IPS-20b (cell line): ENCODE data around the gene PI4K2A.
"Not testable (repeated sequence)": the region's sequence is repeated elsewhere in the genome, so short reads cannot be mapped to it uniquely, and the experiment has no call there.

ENCODE experiments used
- H3K27ac ChIP-seq: one replicate; pipeline ENCODE4 v1.5.1; 2013; ENCODE audit warnings: low read length
- H3K27me3 ChIP-seq: 2 replicates; pipeline ENCODE4 v1.6.1; 2013; ENCODE audit warnings: mild to moderate bottlenecking, low read length, inconsistent platforms; ENCODE audit not compliant: insufficient read depth
- H3K36me3 ChIP-seq: 2 replicates; pipeline ENCODE4 v1.6.1; 2013; ENCODE audit warnings: low read depth, mild to moderate bottlenecking, inconsistent platforms, low read length, moderate library complexity; ENCODE audit not compliant: insufficient read depth
- H3K4me1 ChIP-seq: 2 replicates; pipeline ENCODE4 v1.6.1; 2013; ENCODE audit warnings: mild to moderate bottlenecking, control low read depth, inconsistent platforms, low read length, moderate library complexity; ENCODE audit not compliant: insufficient read depth
- H3K4me3 ChIP-seq: 2 replicates; pipeline ENCODE4 v1.5.1; 2013; ENCODE audit warnings: mild to moderate bottlenecking, low read length, inconsistent platforms
- H3K9ac ChIP-seq: 2 replicates; pipeline ENCODE4 v1.6.1; 2013; ENCODE audit warnings: low read depth, mild to moderate bottlenecking, inconsistent platforms, low read length, moderate library complexity
- H3K9me3 ChIP-seq: 2 replicates; pipeline ENCODE4 v1.6.1; 2013; ENCODE audit warnings: mild to moderate bottlenecking, low read depth, low read length, inconsistent platforms; ENCODE audit not compliant: insufficient read depth

The PI4K2A gene

GRCh38 chr10:97698072-97698655, 57.7 kb downstream of the PI4K2A start:
- not testable (repeated sequence) for H3K27me3 ChIP-seq, H3K36me3 ChIP-seq, H3K4me1 ChIP-seq, H3K4me3 ChIP-seq, H3K27ac ChIP-seq, H3K9me3 ChIP-seq, H3K9ac ChIP-seq

GRCh38 chr10:97701438-97702069, 61.1 kb downstream of the PI4K2A start:
- Histone ChIP-seq H3K27me3 (no peaks in the 10 kb centered on the region), H3K27ac (no peak overlapping the region), H3K4me3 (no peak overlapping the region), H3K9me3 (no peaks in the 10 kb centered on the region), H3K36me3 (no peaks in the 10 kb centered on the region), H3K9ac (no peak overlapping the region), H3K4me1 (no peaks in the 10 kb centered on the region)

GRCh38 chr10:97703398-97704067, 63.1 kb downstream of the PI4K2A start:
- Histone ChIP-seq H3K27ac (no peak overlapping the region), H3K9ac (no peak overlapping the region), H3K36me3 (no peaks in the 10 kb centered on the region), H3K4me3 (no peak overlapping the region), H3K4me1 (no peaks in the 10 kb centered on the region), H3K27me3 (no peaks in the 10 kb centered on the region), H3K9me3 (no peaks in the 10 kb centered on the region)

GRCh38 chr10:97704341-97704740, 63.9 kb downstream of the PI4K2A start:
- no peaks in the 10 kb centered on the region for H3K27me3 ChIP-seq
- no peaks in the 10 kb centered on the region for H3K36me3 ChIP-seq
- no peak overlapping the region for H3K9ac ChIP-seq
- H3K4me3 ChIP-seq = no peak overlapping the region
- H3K4me1 ChIP-seq = peaks cover 4% of the 10 kb centered on the region; the same call in 1 of the 2 replicates
- H3K9me3 ChIP-seq = no peaks in the 10 kb centered on the region
- no peak overlapping the region for H3K27ac ChIP-seq

- H3K27me3 ChIP-seq = no peaks in the 10 kb centered on the region
- no peak overlapping the region for H3K9ac ChIP-seq
- no peak overlapping the region for H3K4me3 ChIP-seq
- no peaks in the 10 kb centered on the region for H3K36me3 ChIP-seq
- H3K27ac ChIP-seq = no peak overlapping the region
- H3K4me1 ChIP-seq = peaks cover 4% of the 10 kb centered on the region; the same call in 1 of the 2 replicates
- H3K9me3 ChIP-seq = no peaks in the 10 kb centered on the region
Measured at GRCh38 chr10:97705006-97705670, 64.7 kb downstream of the PI4K2A start.

GRCh38 chr10:97707134-97707861, 66.8 kb downstream of the PI4K2A start:
- Histone ChIP-seq H3K27me3 (no peaks in the 10 kb centered on the region), H3K9ac (no peak overlapping the region), H3K36me3 (no peaks in the 10 kb centered on the region), H3K4me1 (peaks cover 4% of the 10 kb centered on the region; the same call in 1 of the 2 replicates), H3K4me3 (no peak overlapping the region), H3K9me3 (no peaks in the 10 kb centered on the region), H3K27ac (no peak overlapping the region)

GRCh38 chr10:97708167-97708566, 67.7 kb downstream of the PI4K2A start:
- Histone ChIP-seq H3K27me3 (no peaks in the 10 kb centered on the region), H3K4me1 (peaks cover 4% of the 10 kb centered on the region; the same call in 1 of the 2 replicates), H3K27ac (no peak overlapping the region), H3K4me3 (no peak overlapping the region), H3K36me3 (no peaks in the 10 kb centered on the region), H3K9ac (no peak overlapping the region), H3K9me3 (no peaks in the 10 kb centered on the region)

- H3K36me3 ChIP-seq = no peaks in the 10 kb centered on the region
- H3K4me1 ChIP-seq = peaks cover 4% of the 10 kb centered on the region; the same call in 1 of the 2 replicates
- no peak overlapping the region; the same call in 1 of the 2 replicates for H3K4me3 ChIP-seq
- no peak overlapping the region for H3K27ac ChIP-seq
- no peaks in the 10 kb centered on the region for H3K27me3 ChIP-seq
- no peaks in the 10 kb centered on the region for H3K9me3 ChIP-seq
- H3K9ac ChIP-seq = no peak overlapping the region
Measured at GRCh38 chr10:97708976-97709946, 68.8 kb downstream of the PI4K2A start.

- no peaks in the 10 kb centered on the region for H3K9me3 ChIP-seq
- no peaks in the 10 kb centered on the region for H3K27me3 ChIP-seq
- peaks cover 16% of the 10 kb centered on the region for H3K4me1 ChIP-seq
- no peak overlapping the region for H3K27ac ChIP-seq
- H3K36me3 ChIP-seq = peaks cover 6% of the 10 kb centered on the region; the same call in 1 of the 2 replicates
- H3K9ac ChIP-seq = no peak overlapping the region
- H3K4me3 ChIP-seq = no peak overlapping the region
Measured at GRCh38 chr10:97711640-97712572, 71.4 kb downstream of the PI4K2A start.

GRCh38 chr10:97713339-97713825, 72.9 kb downstream of the PI4K2A start, which contains the start of gene MARVELD1:
Gene MARVELD1, plus strand, starts transcription at chr10:97713730. Its CDS starts 147 bp downstream, at chr10:97713877.
- H3K9me3 ChIP-seq = no peaks in the 10 kb centered on the region
- H3K27me3 ChIP-seq = no peaks in the 10 kb centered on the region
- peaks cover 19% of the 10 kb centered on the region for H3K4me1 ChIP-seq
- H3K27ac ChIP-seq = peak within 1 kb of the TSS; percentile 55
- H3K36me3 ChIP-seq = peaks cover 19% of the 10 kb centered on the region
- H3K9ac ChIP-seq = peak within 1 kb of the TSS; percentile 87
- peak within 1 kb of the TSS; percentile 80 for H3K4me3 ChIP-seq
